HG02938 (cell line): ENCODE data around the gene UBASH3A.

Experiments
- ATAC-seq: cut with Tn5 transposase; IDR thresholded peaks from one replicate; pipeline ENCODE4 v1.9.1; 2021; ENCODE audit warnings: mild to moderate bottlenecking, moderate library complexity; ENCODE audit not compliant: unreplicated experiment

UBASH3A gene

GRCh38 chr21:42429021-42429420, 25.3 kb downstream of the UBASH3A start:
- ATAC-seq = no peak

- ATAC-seq = no peak
Observed at GRCh38 chr21:42429856-42430255, 26.2 kb downstream of the UBASH3A start.

GRCh38 chr21:42430521-42430920, 26.8 kb downstream of the UBASH3A start:
- no peak for ATAC-seq

GRCh38 chr21:42431196-42431595, 27.5 kb downstream of the UBASH3A start:
- no peak for ATAC-seq

- ATAC-seq = no peak
Observed at GRCh38 chr21:42432695-42433094, 29.0 kb downstream of the UBASH3A start.

GRCh38 chr21:42433946-42434551, 30.3 kb downstream of the UBASH3A start:
- ATAC-seq = no peak

GRCh38 chr21:42434884-42435283, 31.2 kb downstream of the UBASH3A start:
- ATAC-seq = no peak

GRCh38 chr21:42435401-42435800, 31.7 kb downstream of the UBASH3A start:
- no peak for ATAC-seq

GRCh38 chr21:42435833-42436232, 32.1 kb downstream of the UBASH3A start:
- no peak for ATAC-seq

- no peak for ATAC-seq
Observed at GRCh38 chr21:42436914-42437313, 33.2 kb downstream of the UBASH3A start.

GRCh38 chr21:42437786-42438185, 34.1 kb downstream of the UBASH3A start:
- ATAC-seq = no peak

GRCh38 chr21:42438316-42439205, 34.9 kb downstream of the UBASH3A start:
- no peak for ATAC-seq

- ATAC-seq = no peak
Observed at GRCh38 chr21:42439284-42440186, 35.8 kb downstream of the UBASH3A start.

- ATAC-seq = no peak
Observed at GRCh38 chr21:42440187-42440792, 36.6 kb downstream of the UBASH3A start.

GRCh38 chr21:42441963-42442362, 38.3 kb downstream of the UBASH3A start:
- ATAC-seq = no peak

- ATAC-seq = no peak
Observed at GRCh38 chr21:42443181-42443785, 39.6 kb downstream of the UBASH3A start.

GRCh38 chr21:42443876-42444744, 40.4 kb downstream of the UBASH3A start:
- no peak for ATAC-seq

GRCh38 chr21:42444745-42445059, 41.0 kb downstream of the UBASH3A start:
- ATAC-seq = no peak

- no peak for ATAC-seq
Observed at GRCh38 chr21:42445311-42445710, 41.6 kb downstream of the UBASH3A start.

- no peak for ATAC-seq
Observed at GRCh38 chr21:42446531-42446930, 42.8 kb downstream of the UBASH3A start.
